SK-MEL-5 (cell line): ENCODE results near the gene MRPS27. TPM values are rescaled to one million over a fixed set of nuclear protein-coding genes. Genes with fewer than 3 reads are reported as not detected.
"Not testable (repeated sequence)": the region's sequence is repeated elsewhere in the genome, so short reads cannot be mapped to it uniquely, and the experiment has no call there.

Source experiments
- DNase-seq: peaks from one replicate; pipeline ENCODE4 v3.0.0-alpha.2; 2016; ENCODE audit warnings: low read depth, low spot score
- in situ Hi-C: cut with HindIII; loops from 2 replicates; pipeline ENCODE4 v1.10.0; 2016; ENCODE audit warnings: low sequenced_read_pairs, high pct_unique_total_duplicates, low pct_unique_long_range_greater_than_20kb
- total RNA-seq: library from RNA; depleted of rRNA; stranded (reverse); fragments of >200 nt; shearing (Covaris generic); gene quantifications from 2 replicates; pipeline ENCODE4 v1.2.3, GENCODE V29; 2014

Gene MRPS27
- total RNA-seq, 1 experiment from 2014 or later: 134 TPM

GRCh38 chr5:72338689-72339209 is 18.7 kb upstream of the MRPS27 start:
- DNase-seq: no peak
- in situ Hi-C loops: no loop called here

- in situ Hi-C loops: no loop called here
- DNase-seq: no peak
These were observed 17.1 kb upstream of the MRPS27 start for GRCh38 chr5:72337159-72337558.

- in situ Hi-C loops: no loop called here
- no peak for DNase-seq
These were observed 10.7 kb upstream of the MRPS27 start for GRCh38 chr5:72330712-72331111.

GRCh38 chr5:72328172-72328571 is 8.1 kb upstream of the MRPS27 start:
- in situ Hi-C loops: no loop called here
- peak; percentile 17 for DNase-seq

- in situ Hi-C loops: no loop called here
These were observed 6.2 kb upstream of the MRPS27 start for GRCh38 chr5:72326306-72326649.

GRCh38 chr5:72325566-72326305 is 5.7 kb upstream of the MRPS27 start:
- DNase-seq: no peak
- in situ Hi-C loops: no loop called here

More at GRCh38 chr5:72326306-72326649, 6.2 kb upstream of the MRPS27 start:
- no peak for DNase-seq

- no peak for DNase-seq
- in situ Hi-C loops: no loop called here
These were observed 4.3 kb upstream of the MRPS27 start for GRCh38 chr5:72324189-72324825.

GRCh38 chr5:72319435-72319975 is 535 bp downstream of the MRPS27 start:
- DNase-seq, in situ Hi-C loops: not testable (repeated sequence)

- peak; percentile 52 for DNase-seq
- in situ Hi-C loops: no loop called here
These were observed 5.4 kb downstream of the MRPS27 start for GRCh38 chr5:72314571-72315172.

- DNase-seq: no peak
- in situ Hi-C loops: no loop called here
These were observed 6.9 kb downstream of the MRPS27 start for GRCh38 chr5:72313141-72313540.

- in situ Hi-C loops: no loop called here
These were observed 11.2 kb downstream of the MRPS27 start for GRCh38 chr5:72308853-72309191.

GRCh38 chr5:72307968-72308852 is 11.8 kb downstream of the MRPS27 start:
- peak; percentile 97 for DNase-seq
- in situ Hi-C loops: no loop called here

More at GRCh38 chr5:72308853-72309191, 11.2 kb downstream of the MRPS27 start:
- DNase-seq: no peak

- in situ Hi-C loops: no loop called here
- DNase-seq: no peak
These were observed 12.5 kb downstream of the MRPS27 start for GRCh38 chr5:72307573-72307967.

- in situ Hi-C loops: no loop called here
- DNase-seq: no peak
These were observed 14.6 kb downstream of the MRPS27 start for GRCh38 chr5:72305194-72306142.

- in situ Hi-C loops: no loop called here
- peak; percentile 16 for DNase-seq
These were observed 17.9 kb downstream of the MRPS27 start for GRCh38 chr5:72302171-72302570.

- no peak for DNase-seq
- in situ Hi-C loops: no loop called here
These were observed 18.5 kb downstream of the MRPS27 start for GRCh38 chr5:72301557-72301956.
